ENCODE data around the gene AIG1.

The AIG1 gene

DNA sequence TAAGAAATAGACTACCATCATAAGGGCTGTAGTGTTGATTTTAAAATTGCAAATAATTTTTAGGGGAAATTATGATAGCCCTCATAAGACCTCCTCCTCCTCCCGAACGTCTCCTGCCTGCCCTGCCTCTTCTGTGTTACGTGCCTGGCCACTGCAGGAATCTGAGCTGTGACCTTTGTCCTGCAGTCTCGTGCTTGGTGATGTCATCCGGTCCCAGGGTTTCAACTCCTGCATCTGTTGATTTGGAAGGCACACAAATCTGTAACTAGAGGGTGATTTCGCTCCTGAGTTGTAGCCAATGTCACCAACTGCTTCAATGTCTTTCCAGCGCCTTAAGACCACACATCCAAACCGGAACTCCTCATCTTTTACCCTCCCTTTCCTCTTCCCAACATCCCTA lies 163.2 kb downstream of the AIG1 start:
- no peaks in the 10 kb centered on the region for H4K20me1 ChIP-seq (ENCODE audit: insufficient read depth, low read length)

DNA sequence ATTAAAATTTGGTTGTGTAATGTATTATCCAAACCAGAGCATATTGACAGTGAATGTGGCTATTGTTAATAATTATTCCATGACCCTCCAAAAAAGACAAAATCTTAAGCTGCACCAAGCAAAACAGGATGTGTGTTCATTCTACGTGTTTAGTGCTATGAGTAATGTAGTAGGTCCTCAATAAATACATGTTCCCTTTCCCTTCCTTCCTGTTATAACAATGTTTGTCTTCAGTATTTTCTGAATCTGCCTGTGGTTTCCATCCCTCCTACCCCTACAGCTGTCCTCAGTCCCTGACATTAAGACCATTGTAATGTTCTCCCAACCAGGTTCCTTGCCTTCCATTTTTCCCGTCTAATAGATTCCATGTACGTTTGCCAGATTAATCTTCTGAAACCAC lies 163.8 kb downstream of the AIG1 start:
- H3K4me1 ChIP-seq (ENCODE audit: insufficient read depth, low read length): no peaks in the 10 kb centered on the region
- no peak overlapping the region for H3K4me2 ChIP-seq (ENCODE audit: insufficient read depth, low read length)
- TF ChIP-seq EZH2 (IDR thresholded peaks at IDR 0.05; ENCODE audit: borderline replicate concordance, low read depth, low read length, severe bottlenecking): no peak
- TF ChIP-seq, protein P1, sequence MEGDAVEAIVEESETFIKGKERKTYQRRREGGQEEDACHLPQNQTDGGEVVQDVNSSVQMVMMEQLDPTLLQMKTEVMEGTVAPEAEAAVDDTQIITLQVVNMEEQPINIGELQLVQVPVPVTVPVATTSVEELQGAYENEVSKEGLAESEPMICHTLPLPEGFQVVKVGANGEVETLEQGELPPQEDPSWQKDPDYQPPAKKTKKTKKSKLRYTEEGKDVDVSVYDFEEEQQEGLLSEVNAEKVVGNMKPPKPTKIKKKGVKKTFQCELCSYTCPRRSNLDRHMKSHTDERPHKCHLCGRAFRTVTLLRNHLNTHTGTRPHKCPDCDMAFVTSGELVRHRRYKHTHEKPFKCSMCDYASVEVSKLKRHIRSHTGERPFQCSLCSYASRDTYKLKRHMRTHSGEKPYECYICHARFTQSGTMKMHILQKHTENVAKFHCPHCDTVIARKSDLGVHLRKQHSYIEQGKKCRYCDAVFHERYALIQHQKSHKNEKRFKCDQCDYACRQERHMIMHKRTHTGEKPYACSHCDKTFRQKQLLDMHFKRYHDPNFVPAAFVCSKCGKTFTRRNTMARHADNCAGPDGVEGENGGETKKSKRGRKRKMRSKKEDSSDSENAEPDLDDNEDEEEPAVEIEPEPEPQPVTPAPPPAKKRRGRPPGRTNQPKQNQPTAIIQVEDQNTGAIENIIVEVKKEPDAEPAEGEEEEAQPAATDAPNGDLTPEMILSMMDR (IDR thresholded peaks at IDR 0.05; ENCODE audit: borderline replicate concordance, extremely low read depth, low read length, poor library complexity, severe bottlenecking): no peak
- H3K27ac ChIP-seq (ENCODE audit: low read length): no peak overlapping the region
- no peak overlapping the region for H2AFZ ChIP-seq (ENCODE audit: low read depth, low read length)
- H4K20me1 ChIP-seq (ENCODE audit: insufficient read depth, low read length): no peaks in the 10 kb centered on the region
- ATAC-seq (ENCODE audit: insufficient read depth, low read depth) (no peak), DNase-seq (no peak)
- H3K27me3 ChIP-seq (ENCODE audit: insufficient read depth, low read length, poor library complexity): no peaks in the 10 kb centered on the region
- no peaks in the 10 kb centered on the region for H3K9me3 ChIP-seq (ENCODE audit: insufficient read depth, low read length, severe bottlenecking)
- H3K9ac ChIP-seq (ENCODE audit: low read depth, low read length): no peak overlapping the region
- no peak overlapping the region for H3K4me3 ChIP-seq (ENCODE audit: low read depth in 1 of 2, low read length in 2 of 2)
- H3K36me3 ChIP-seq (ENCODE audit: insufficient read depth, low read length): no peaks in the 10 kb centered on the region
- no peaks in the 10 kb centered on the region for H3K79me2 ChIP-seq (ENCODE audit: insufficient read depth, low read length)

More for the DNA sequence above, 163.2 kb downstream of the AIG1 start:
- Histone ChIP-seq H3K9ac (ENCODE audit: low read depth, low read length) (no peak overlapping the region), H3K4me3 (ENCODE audit: low read depth in 1 of 2, low read length in 2 of 2) (no peak overlapping the region), H3K36me3 (ENCODE audit: insufficient read depth, low read length) (no peaks in the 10 kb centered on the region), H3K4me1 (ENCODE audit: insufficient read depth, low read length) (no peaks in the 10 kb centered on the region), H3K9me3 (ENCODE audit: insufficient read depth, low read length, severe bottlenecking) (no peaks in the 10 kb centered on the region), H3K27me3 (ENCODE audit: insufficient read depth, low read length, poor library complexity) (no peaks in the 10 kb centered on the region), H3K79me2 (ENCODE audit: insufficient read depth, low read length) (no peaks in the 10 kb centered on the region), H3K4me2 (ENCODE audit: insufficient read depth, low read length) (no peak overlapping the region), H3K27ac (ENCODE audit: low read length) (no peak overlapping the region), H2AFZ (ENCODE audit: low read depth, low read length) (no peak overlapping the region)
- TF ChIP-seq, protein P1 (IDR thresholded peaks at IDR 0.05; ENCODE audit: borderline replicate concordance, extremely low read depth, low read length, poor library complexity, severe bottlenecking): no peak
- no peak for TF ChIP-seq EZH2 (IDR thresholded peaks at IDR 0.05; ENCODE audit: borderline replicate concordance, low read depth, low read length, severe bottlenecking)
- no peak for DNase-seq
- no peak for ATAC-seq (ENCODE audit: insufficient read depth, low read depth)

DNA sequence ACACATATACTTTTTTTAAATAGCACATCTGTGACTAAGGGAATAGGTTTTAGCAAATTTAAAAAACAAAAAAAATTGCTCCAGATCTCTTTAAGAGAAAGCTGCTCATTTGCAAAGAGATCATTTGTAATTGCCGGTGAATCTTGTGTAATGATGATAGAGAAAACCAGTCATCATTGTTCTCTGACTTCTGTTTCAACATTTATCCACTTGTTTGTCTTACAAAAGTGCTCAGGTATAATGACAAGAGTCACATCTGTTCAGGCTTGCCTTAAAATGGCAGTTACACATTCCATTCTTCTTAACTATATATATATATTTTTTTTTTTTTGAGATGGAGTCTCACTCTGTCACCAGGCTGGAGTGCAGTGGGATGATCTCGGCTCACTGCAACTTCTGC lies 165.2 kb downstream of the AIG1 start:
- no peaks in the 10 kb centered on the region for H3K27me3 ChIP-seq (ENCODE audit: insufficient read depth, low read length, poor library complexity)
- no peak overlapping the region for H2AFZ ChIP-seq (ENCODE audit: low read depth, low read length)
- H3K79me2 ChIP-seq (ENCODE audit: insufficient read depth, low read length): no peaks in the 10 kb centered on the region
- H3K4me3 ChIP-seq (ENCODE audit: low read depth in 1 of 2, low read length in 2 of 2): no peak overlapping the region
- no peaks in the 10 kb centered on the region for H3K36me3 ChIP-seq (ENCODE audit: insufficient read depth, low read length)
- DNase-seq (no peak), ATAC-seq (ENCODE audit: insufficient read depth, low read depth) (no peak)
- H3K27ac ChIP-seq (ENCODE audit: low read length): no peak overlapping the region
- no peaks in the 10 kb centered on the region for H4K20me1 ChIP-seq (ENCODE audit: insufficient read depth, low read length)
- H3K4me2 ChIP-seq (ENCODE audit: insufficient read depth, low read length): no peak overlapping the region
- TF ChIP-seq EZH2 (IDR thresholded peaks at IDR 0.05; ENCODE audit: borderline replicate concordance, low read depth, low read length, severe bottlenecking): no peak
- TF ChIP-seq, protein P1 (IDR thresholded peaks at IDR 0.05; ENCODE audit: borderline replicate concordance, extremely low read depth, low read length, poor library complexity, severe bottlenecking): no peak
- H3K4me1 ChIP-seq (ENCODE audit: insufficient read depth, low read length): no peaks in the 10 kb centered on the region
- no peak overlapping the region for H3K9ac ChIP-seq (ENCODE audit: low read depth, low read length)
- no peaks in the 10 kb centered on the region for H3K9me3 ChIP-seq (ENCODE audit: insufficient read depth, low read length, severe bottlenecking)

DNA sequence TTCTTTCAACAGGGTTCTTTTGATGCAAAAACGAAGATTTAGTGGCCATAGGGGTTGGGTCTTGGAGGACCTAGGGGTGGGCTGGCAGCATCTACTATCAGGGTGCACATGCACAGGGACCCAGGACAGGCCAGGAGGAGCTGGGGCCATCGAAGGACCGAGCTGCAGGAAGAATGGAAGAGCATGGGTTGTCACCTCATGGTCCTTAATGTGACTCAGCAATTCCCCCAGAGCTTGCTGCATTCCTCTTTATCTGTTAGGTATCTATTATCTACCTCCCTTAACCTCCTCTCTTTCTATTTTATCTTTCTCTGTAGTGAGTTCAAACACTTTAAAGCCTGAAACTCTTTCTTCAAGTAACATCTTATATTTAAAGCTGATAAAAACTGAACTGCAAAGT lies 167.0 kb downstream of the AIG1 start:
- Histone ChIP-seq H3K27me3 (ENCODE audit: insufficient read depth, low read length, poor library complexity) (no peaks in the 10 kb centered on the region), H3K4me3 (ENCODE audit: low read depth in 1 of 2, low read length in 2 of 2) (no peak overlapping the region), H2AFZ (ENCODE audit: low read depth, low read length) (no peak overlapping the region), H3K9me3 (ENCODE audit: insufficient read depth, low read length, severe bottlenecking) (no peaks in the 10 kb centered on the region), H3K36me3 (ENCODE audit: insufficient read depth, low read length) (no peaks in the 10 kb centered on the region), H3K4me1 (ENCODE audit: insufficient read depth, low read length) (no peaks in the 10 kb centered on the region), H3K27ac (ENCODE audit: low read length) (no peak overlapping the region), H3K79me2 (ENCODE audit: insufficient read depth, low read length) (no peaks in the 10 kb centered on the region), H4K20me1 (ENCODE audit: insufficient read depth, low read length) (no peaks in the 10 kb centered on the region), H3K9ac (ENCODE audit: low read depth, low read length) (no peak overlapping the region), H3K4me2 (ENCODE audit: insufficient read depth, low read length) (no peak overlapping the region)
- DNase-seq: no peak
- ATAC-seq (ENCODE audit: insufficient read depth, low read depth): no peak
- TF ChIP-seq, protein P1 (IDR thresholded peaks at IDR 0.05; ENCODE audit: borderline replicate concordance, extremely low read depth, low read length, poor library complexity, severe bottlenecking): no peak
- no peak for TF ChIP-seq EZH2 (IDR thresholded peaks at IDR 0.05; ENCODE audit: borderline replicate concordance, low read depth, low read length, severe bottlenecking)
